ENCODE measurements around the gene SNX17. TPM values are rescaled to one million over a fixed set of nuclear protein-coding genes. Genes with fewer than 3 reads are reported as not detected.

Gene SNX17
- total RNA-seq, 1 donor from 2014 or later = 107 TPM

DNA sequence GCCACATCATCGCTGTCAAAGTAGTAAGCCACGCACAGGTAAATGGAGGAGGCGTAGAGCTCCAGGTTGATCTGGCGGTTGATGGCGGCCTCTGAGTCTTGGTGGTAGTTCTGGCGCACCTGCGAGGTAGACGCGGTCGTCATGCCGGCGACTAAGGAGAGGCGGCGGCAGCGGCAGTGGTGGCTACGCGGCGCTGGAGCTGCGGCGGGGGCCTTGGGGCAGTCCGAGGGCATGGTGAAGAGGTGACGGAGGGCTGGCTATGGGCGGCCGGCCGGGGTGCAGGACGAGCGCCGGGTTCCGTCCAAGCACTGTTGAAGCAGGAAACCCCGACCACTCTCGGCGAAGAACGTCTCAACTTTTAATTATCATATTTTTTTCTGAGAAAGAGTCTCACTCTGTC is 22.8 kb downstream of the SNX17 start:
- TF ChIP-seq, protein P1, sequence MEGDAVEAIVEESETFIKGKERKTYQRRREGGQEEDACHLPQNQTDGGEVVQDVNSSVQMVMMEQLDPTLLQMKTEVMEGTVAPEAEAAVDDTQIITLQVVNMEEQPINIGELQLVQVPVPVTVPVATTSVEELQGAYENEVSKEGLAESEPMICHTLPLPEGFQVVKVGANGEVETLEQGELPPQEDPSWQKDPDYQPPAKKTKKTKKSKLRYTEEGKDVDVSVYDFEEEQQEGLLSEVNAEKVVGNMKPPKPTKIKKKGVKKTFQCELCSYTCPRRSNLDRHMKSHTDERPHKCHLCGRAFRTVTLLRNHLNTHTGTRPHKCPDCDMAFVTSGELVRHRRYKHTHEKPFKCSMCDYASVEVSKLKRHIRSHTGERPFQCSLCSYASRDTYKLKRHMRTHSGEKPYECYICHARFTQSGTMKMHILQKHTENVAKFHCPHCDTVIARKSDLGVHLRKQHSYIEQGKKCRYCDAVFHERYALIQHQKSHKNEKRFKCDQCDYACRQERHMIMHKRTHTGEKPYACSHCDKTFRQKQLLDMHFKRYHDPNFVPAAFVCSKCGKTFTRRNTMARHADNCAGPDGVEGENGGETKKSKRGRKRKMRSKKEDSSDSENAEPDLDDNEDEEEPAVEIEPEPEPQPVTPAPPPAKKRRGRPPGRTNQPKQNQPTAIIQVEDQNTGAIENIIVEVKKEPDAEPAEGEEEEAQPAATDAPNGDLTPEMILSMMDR (IDR thresholded peaks at IDR 0.05) = no peak
- DNase-seq = no peak
- intact Hi-C loops (cut with DNase I) = no loop called here

GRCh38 chr2:27398962-27399361 is 28.5 kb downstream of the SNX17 start:
- Histone ChIP-seq H3K4me3 (no peak overlapping the region), H3K9me3 (no peaks in the 10 kb centered on the region), H3K27ac (no peak overlapping the region), H3K4me1 (no peaks in the 10 kb centered on the region), H3K27me3 (ENCODE audit: low read depth) (no peaks in the 10 kb centered on the region), H3K36me3 (peaks cover 10% of the 10 kb centered on the region)
- TF ChIP-seq, protein P1 (IDR thresholded peaks at IDR 0.05) = no peak
- ATAC-seq (no peak), DNase-seq (no peak)
- intact Hi-C loops (cut with DNase I) = no loop called here

More for the DNA sequence above, 22.8 kb downstream of the SNX17 start:
- H3K27me3 ChIP-seq (ENCODE audit: low read depth) = no peaks in the 10 kb centered on the region
- no peaks in the 10 kb centered on the region for H3K4me1 ChIP-seq
- ATAC-seq = no peak
- H3K9me3 ChIP-seq = no peaks in the 10 kb centered on the region
- H3K36me3 ChIP-seq = peaks cover 13% of the 10 kb centered on the region
- no peak overlapping the region for H3K4me3 ChIP-seq
- H3K27ac ChIP-seq = no peak overlapping the region

GRCh38 chr2:27400348-27401135 is 30.1 kb downstream of the SNX17 start:
- DNase-seq = no peak
- intact Hi-C loops (cut with DNase I) = no loop called here
- Histone ChIP-seq H3K4me1 (no peaks in the 10 kb centered on the region), H3K27ac (no peak overlapping the region), H3K9me3 (no peaks in the 10 kb centered on the region), H3K36me3 (peaks cover 13% of the 10 kb centered on the region), H3K4me3 (no peak overlapping the region), H3K27me3 (ENCODE audit: low read depth) (no peaks in the 10 kb centered on the region)
- ATAC-seq = no peak
- TF ChIP-seq, protein P1 (IDR thresholded peaks at IDR 0.05) = no peak

DNA sequence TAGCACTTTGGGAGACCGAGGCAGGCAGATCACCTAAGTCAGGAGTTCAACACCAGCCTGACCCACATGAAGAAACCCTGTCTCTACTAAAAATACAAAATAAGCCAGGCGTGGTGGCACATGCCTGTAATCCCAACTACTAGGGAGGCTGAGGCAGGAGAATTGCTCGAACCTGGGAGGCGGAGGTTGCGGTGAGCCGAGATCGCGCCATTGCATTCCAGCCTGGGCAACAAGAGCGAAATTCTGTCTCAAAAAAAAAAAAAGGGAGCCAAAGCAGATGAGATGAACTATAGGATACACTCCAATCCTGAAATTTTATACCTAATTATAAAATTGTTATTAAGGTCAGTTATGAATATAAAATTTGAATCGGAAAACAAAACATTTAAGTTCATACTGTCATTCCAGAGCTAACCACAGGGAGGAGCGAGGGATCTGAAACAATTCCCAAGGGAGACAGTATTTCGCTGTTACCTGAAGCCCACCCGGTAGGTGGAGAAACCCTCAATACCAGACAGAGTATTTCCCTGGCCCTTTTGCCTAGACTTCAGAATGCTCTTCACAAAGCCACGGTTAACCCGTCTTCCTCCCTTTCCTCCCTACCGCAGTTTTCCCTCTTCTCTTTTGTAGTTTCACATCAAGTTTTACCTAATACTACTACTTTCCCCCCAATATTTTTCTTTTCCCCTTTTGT is 37.5 kb downstream of the SNX17 start:
- peaks cover 31% of the 10 kb centered on the region for H3K4me1 ChIP-seq
- peaks cover 10% of the 10 kb centered on the region for H3K36me3 ChIP-seq
- TF ChIP-seq, protein P1 (IDR thresholded peaks at IDR 0.05) = peak; percentile 50
- H3K27me3 ChIP-seq (ENCODE audit: low read depth) = no peaks in the 10 kb centered on the region
- DNase-seq (no peak), ATAC-seq (no peak)
- peak overlapping the region; percentile 99 for H3K4me3 ChIP-seq
- intact Hi-C loops (cut with DNase I) = no loop called here
- no peaks in the 10 kb centered on the region for H3K9me3 ChIP-seq
- no peak overlapping the region for H3K27ac ChIP-seq

DNA sequence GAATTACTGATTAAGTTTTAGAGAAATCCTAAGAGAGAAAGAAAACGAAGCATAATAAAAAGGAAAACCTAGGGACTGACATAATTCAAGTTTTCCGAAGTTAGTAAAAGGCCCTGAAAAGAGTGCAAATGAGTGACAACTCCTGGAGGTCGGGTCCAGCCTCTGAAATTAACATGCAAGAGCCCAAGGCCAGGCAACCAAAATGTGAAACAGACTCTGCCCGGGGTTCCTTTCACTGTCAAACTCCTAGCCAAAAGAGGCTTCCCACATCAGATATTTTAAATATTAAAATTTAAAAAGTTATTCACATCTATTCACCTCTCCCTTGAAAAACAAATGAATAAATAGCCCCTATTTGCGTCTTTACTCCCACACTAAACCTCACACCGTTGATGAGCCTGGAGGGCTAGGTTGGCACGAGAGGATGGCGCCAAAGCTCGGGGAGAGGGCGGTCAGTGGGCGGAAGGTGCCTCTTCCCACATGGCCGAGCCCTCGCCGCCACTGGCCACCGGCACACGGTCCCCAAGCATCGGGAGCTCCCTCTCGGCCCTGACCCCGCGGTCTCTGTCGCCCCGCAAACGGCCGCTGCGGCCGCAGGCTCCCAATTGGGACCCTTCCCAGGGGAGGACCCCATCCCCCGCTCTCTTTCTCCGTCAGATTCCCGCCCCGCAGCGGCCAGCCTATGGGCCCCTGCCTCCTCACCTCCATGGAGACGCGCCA is 38.3 kb downstream of the SNX17 start:
- ATAC-seq = peak; percentile 58 to 68
- peaks cover 3% of the 10 kb centered on the region for H3K36me3 ChIP-seq
- intact Hi-C loops (cut with DNase I) = no loop called here
- peaks cover 31% of the 10 kb centered on the region for H3K4me1 ChIP-seq
- peak overlapping the region; percentile 92 for H3K27ac ChIP-seq
- no peak for DNase-seq
- no peaks in the 10 kb centered on the region for H3K9me3 ChIP-seq
- TF ChIP-seq, protein P1 (IDR thresholded peaks at IDR 0.05) = no peak
- no peaks in the 10 kb centered on the region for H3K27me3 ChIP-seq (ENCODE audit: low read depth)
- H3K4me3 ChIP-seq = peak overlapping the region; percentile 99
